ENCODE measurements around the gene BEND5.
A peak's percentile ranks its signal among the peaks of the same experiment; 100 is the strongest.

Gene BEND5

GRCh38 chr1:48776393-48777218 lies at the start of gene BEND5:
BEND5 (minus strand) TSS chr1:48776891; CDS start chr1:48776831, 60 bp downstream.
- Histone ChIP-seq H3K4me1 (ENCODE audit: control insufficient read depth, insufficient read depth, low read length) (peaks cover 12% of the 10 kb centered on the region), H3K27ac (ENCODE audit: low read depth, low read length) (peak within 1 kb of the TSS; percentile 74), H3K4me3 (ENCODE audit: low read length) (peak within 1 kb of the TSS; percentile 83), H3K27me3 (ENCODE audit: control insufficient read depth, insufficient read depth, low read length) (no peaks in the 10 kb centered on the region), H3K9ac (ENCODE audit: low read length) (no peak within 1 kb of the TSS), H3K36me3 (ENCODE audit: control insufficient read depth, insufficient read depth, low read length) (no peaks in the 10 kb centered on the region)

GRCh38 chr1:48823168-48823567 lies 46.5 kb upstream of the BEND5 start:
- H3K36me3 ChIP-seq (ENCODE audit: control insufficient read depth, insufficient read depth, low read length): no peaks in the 10 kb centered on the region
- no peak overlapping the region for H3K27ac ChIP-seq (ENCODE audit: low read depth, low read length)
- peaks cover 3% of the 10 kb centered on the region for H3K27me3 ChIP-seq (ENCODE audit: control insufficient read depth, insufficient read depth, low read length)
- H3K4me1 ChIP-seq (ENCODE audit: control insufficient read depth, insufficient read depth, low read length): no peaks in the 10 kb centered on the region
- H3K9ac ChIP-seq (ENCODE audit: low read length): no peak overlapping the region
- no peak overlapping the region for H3K4me3 ChIP-seq (ENCODE audit: low read length)

DNA sequence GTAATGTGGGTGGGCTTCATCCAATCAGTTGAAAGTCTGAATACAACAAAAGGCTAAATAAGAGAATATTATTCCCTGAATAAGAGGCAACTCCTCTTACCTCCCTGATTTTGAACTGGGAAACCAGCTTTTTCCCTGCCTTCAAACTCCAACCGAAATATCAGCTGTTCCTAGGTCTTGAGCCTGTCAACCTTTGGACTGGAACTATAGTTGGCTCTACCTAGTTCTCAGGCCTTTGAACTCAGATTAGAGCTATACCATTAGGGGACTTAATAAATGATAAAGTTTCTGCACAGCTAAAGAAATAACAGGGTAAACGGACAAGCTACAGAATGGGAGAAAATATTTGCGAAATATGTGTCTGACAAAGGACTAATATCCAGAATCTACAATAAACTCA lies 43.8 kb upstream of the BEND5 start:
- Histone ChIP-seq H3K27ac (ENCODE audit: low read depth, low read length) (no peak overlapping the region), H3K9ac (ENCODE audit: low read length) (no peak overlapping the region), H3K36me3 (ENCODE audit: control insufficient read depth, insufficient read depth, low read length) (no peaks in the 10 kb centered on the region), H3K27me3 (ENCODE audit: control insufficient read depth, insufficient read depth, low read length) (peaks cover under 1% of the 10 kb centered on the region), H3K4me3 (ENCODE audit: low read length) (no peak overlapping the region), H3K4me1 (ENCODE audit: control insufficient read depth, insufficient read depth, low read length) (no peaks in the 10 kb centered on the region)

DNA sequence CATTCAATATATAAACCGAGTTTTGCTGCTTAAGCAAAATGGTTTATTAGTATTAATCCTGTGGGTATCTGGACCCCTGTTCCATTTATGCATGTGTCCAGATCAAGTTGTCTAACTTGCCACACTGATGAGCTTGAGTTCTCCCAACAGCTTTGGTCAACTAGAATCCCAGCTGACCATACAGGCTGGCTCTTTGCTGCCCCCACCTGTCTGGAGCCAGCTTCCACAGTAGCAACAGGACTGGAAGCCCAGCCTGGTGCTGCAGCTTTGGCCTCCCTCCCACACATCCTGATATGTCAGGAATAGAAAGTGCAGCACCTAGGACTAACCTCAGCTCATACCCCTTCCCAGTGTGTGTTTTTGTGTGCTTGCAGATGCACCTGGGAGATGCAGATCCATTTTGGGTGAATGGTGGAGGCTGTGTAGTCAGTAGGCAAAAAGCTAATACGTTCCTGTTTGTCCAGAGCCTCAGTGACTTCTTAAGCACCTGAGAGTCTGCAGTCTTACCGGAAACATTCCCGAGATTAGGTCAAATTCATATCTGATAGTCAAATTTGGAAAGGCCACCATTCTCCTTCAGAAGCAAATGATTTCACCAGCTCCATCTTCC lies 40.9 kb upstream of the BEND5 start:
- no peaks in the 10 kb centered on the region for H3K4me1 ChIP-seq (ENCODE audit: control insufficient read depth, insufficient read depth, low read length)
- no peaks in the 10 kb centered on the region for H3K27me3 ChIP-seq (ENCODE audit: control insufficient read depth, insufficient read depth, low read length)
- H3K9ac ChIP-seq (ENCODE audit: low read length): no peak overlapping the region
- no peak overlapping the region for H3K4me3 ChIP-seq (ENCODE audit: low read length)
- no peak overlapping the region for H3K27ac ChIP-seq (ENCODE audit: low read depth, low read length)
- no peaks in the 10 kb centered on the region for H3K36me3 ChIP-seq (ENCODE audit: control insufficient read depth, insufficient read depth, low read length)

DNA sequence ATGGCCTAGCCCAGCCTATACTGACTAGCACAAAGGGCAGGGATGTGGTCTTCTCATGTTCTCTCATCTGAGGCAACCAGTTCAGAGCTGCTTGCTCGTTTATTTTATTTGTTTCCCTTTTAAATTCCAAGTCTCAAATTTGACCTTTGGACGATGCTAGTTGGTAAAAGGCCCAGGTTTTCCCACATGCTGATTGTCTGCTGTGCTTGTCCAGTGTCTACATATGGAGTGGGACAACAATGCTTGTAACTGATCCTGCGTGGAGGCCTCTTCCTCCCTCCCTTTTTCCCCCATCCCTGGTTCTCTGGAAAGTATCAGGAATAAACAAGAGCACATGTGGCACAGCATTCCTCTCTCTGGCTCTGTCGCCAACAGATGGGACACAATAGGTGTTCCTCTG lies 34.0 kb upstream of the BEND5 start:
- Histone ChIP-seq H3K27me3 (ENCODE audit: control insufficient read depth, insufficient read depth, low read length) (no peaks in the 10 kb centered on the region), H3K36me3 (ENCODE audit: control insufficient read depth, insufficient read depth, low read length) (no peaks in the 10 kb centered on the region), H3K9ac (ENCODE audit: low read length) (no peak overlapping the region), H3K4me3 (ENCODE audit: low read length) (no peak overlapping the region), H3K4me1 (ENCODE audit: control insufficient read depth, insufficient read depth, low read length) (peaks cover 6% of the 10 kb centered on the region), H3K27ac (ENCODE audit: low read depth, low read length) (peak overlapping the region; percentile 18)

DNA sequence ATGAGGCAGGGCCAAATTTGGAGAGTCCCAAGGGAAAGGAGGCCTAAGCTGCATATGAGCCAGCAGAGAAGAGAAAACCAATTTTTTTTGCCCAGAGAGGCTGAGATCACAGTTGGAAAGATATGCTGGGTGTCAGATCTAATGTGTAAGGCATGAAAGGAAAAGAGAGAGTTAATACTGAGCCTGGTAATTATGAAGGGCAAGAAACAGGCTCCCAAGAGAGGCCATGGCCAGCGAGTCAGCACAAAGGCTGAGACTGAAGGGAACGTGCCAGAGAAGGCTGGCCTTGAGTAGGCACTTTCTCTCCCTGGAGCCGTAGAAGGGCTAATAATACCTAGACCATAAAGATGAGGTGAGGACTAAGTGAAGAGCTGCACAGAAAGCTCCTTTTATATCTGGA lies 31.8 kb upstream of the BEND5 start:
- Histone ChIP-seq H3K4me1 (ENCODE audit: control insufficient read depth, insufficient read depth, low read length) (peaks cover 10% of the 10 kb centered on the region), H3K4me3 (ENCODE audit: low read length) (no peak overlapping the region), H3K36me3 (ENCODE audit: control insufficient read depth, insufficient read depth, low read length) (no peaks in the 10 kb centered on the region), H3K27me3 (ENCODE audit: control insufficient read depth, insufficient read depth, low read length) (no peaks in the 10 kb centered on the region), H3K27ac (ENCODE audit: low read depth, low read length) (no peak overlapping the region), H3K9ac (ENCODE audit: low read length) (no peak overlapping the region)

DNA sequence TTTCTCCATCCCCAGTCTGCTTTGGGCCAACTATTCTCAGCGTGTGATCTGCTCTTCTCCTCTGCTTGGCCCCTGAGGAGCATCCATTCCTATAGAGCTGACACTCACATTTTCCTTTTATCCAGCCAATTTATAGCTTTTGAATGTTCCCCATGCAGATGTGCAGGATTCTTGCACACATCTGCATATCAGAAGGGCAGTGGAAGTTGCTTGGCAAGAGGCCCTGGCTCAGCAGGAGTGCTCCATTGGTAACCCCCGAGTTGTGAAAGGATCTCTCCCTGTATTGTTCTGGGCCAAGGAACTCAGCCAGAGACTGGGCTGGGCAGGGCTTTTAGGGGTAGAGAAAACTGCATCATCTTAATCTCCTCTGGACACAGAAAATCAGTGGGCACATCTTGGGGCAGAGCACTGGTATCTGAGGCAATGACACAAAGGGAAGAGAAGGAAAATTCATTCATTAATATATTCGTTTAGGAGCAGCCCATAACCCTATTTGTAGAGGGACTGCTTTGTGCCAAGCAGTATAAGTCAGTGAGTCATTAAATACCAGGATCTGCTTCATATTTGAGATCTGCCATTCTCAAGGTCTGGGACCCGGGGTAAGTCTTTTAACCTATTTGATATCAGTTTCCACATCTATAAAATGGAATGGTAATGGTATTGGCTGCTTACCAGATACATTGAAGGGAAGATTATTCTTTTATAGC lies 31.0 kb upstream of the BEND5 start:
- no peak overlapping the region for H3K9ac ChIP-seq (ENCODE audit: low read length)
- no peak overlapping the region for H3K4me3 ChIP-seq (ENCODE audit: low read length)
- no peak overlapping the region for H3K27ac ChIP-seq (ENCODE audit: low read depth, low read length)
- peaks cover 10% of the 10 kb centered on the region for H3K4me1 ChIP-seq (ENCODE audit: control insufficient read depth, insufficient read depth, low read length)
- no peaks in the 10 kb centered on the region for H3K36me3 ChIP-seq (ENCODE audit: control insufficient read depth, insufficient read depth, low read length)
- no peaks in the 10 kb centered on the region for H3K27me3 ChIP-seq (ENCODE audit: control insufficient read depth, insufficient read depth, low read length)

DNA sequence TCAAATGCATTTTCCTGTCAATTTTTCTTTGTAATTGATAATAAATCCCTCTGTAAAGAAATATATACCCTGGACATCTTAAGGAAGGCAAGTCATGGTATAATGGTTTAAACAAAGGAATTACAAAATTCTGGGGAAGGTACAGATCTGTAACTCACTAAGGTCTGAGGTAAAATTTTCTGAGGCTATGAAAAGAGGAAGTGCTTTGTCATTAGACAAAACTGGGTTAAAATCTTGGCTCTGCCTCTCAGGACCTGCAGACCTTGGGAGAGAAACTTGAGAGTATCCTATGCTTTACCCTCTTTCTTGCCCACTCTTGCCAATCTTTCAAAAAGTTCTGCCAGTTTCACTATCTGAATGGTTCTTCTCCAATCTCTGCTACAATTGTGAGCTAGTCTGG lies 26.8 kb upstream of the BEND5 start:
- Histone ChIP-seq H3K27me3 (ENCODE audit: control insufficient read depth, insufficient read depth, low read length) (no peaks in the 10 kb centered on the region), H3K9ac (ENCODE audit: low read length) (no peak overlapping the region), H3K4me3 (ENCODE audit: low read length) (no peak overlapping the region), H3K27ac (ENCODE audit: low read depth, low read length) (no peak overlapping the region), H3K36me3 (ENCODE audit: control insufficient read depth, insufficient read depth, low read length) (no peaks in the 10 kb centered on the region), H3K4me1 (ENCODE audit: control insufficient read depth, insufficient read depth, low read length) (peaks cover 4% of the 10 kb centered on the region)

- Histone ChIP-seq H3K4me1 (ENCODE audit: control insufficient read depth, insufficient read depth, low read length) (peaks cover 6% of the 10 kb centered on the region), H3K27me3 (ENCODE audit: control insufficient read depth, insufficient read depth, low read length) (no peaks in the 10 kb centered on the region), H3K9ac (ENCODE audit: low read length) (no peak overlapping the region), H3K27ac (ENCODE audit: low read depth, low read length) (no peak overlapping the region), H3K4me3 (ENCODE audit: low read length) (no peak overlapping the region), H3K36me3 (ENCODE audit: control insufficient read depth, insufficient read depth, low read length) (no peaks in the 10 kb centered on the region)
Measured at GRCh38 chr1:48794816-48795215, 18.1 kb upstream of the BEND5 start.

GRCh38 chr1:48793863-48794262 lies 17.2 kb upstream of the BEND5 start:
- H3K27me3 ChIP-seq (ENCODE audit: control insufficient read depth, insufficient read depth, low read length): no peaks in the 10 kb centered on the region
- H3K36me3 ChIP-seq (ENCODE audit: control insufficient read depth, insufficient read depth, low read length): no peaks in the 10 kb centered on the region
- no peak overlapping the region for H3K4me3 ChIP-seq (ENCODE audit: low read length)
- H3K27ac ChIP-seq (ENCODE audit: low read depth, low read length): no peak overlapping the region
- no peak overlapping the region for H3K9ac ChIP-seq (ENCODE audit: low read length)
- H3K4me1 ChIP-seq (ENCODE audit: control insufficient read depth, insufficient read depth, low read length): peaks cover 10% of the 10 kb centered on the region

DNA sequence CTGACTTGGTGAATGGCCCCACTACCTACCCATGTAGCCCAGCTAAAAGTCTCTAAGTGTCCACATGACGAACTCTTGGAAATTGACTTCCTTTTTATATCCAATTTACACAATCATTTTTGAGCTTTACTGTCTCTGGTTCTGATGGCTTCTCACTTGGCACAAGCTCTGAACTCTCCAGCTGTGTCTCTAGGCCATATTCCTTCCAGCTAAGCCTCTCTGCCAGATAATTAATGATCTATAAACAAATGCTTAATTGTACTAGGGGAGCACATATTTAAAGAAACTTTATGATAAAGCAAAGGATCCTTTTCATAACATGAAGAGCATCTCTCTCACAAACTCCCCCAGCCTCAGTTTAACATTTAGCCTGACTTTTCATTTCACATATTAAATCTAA lies 16.3 kb upstream of the BEND5 start:
- Histone ChIP-seq H3K4me3 (ENCODE audit: low read length) (no peak overlapping the region), H3K36me3 (ENCODE audit: control insufficient read depth, insufficient read depth, low read length) (no peaks in the 10 kb centered on the region), H3K9ac (ENCODE audit: low read length) (no peak overlapping the region), H3K27me3 (ENCODE audit: control insufficient read depth, insufficient read depth, low read length) (no peaks in the 10 kb centered on the region), H3K4me1 (ENCODE audit: control insufficient read depth, insufficient read depth, low read length) (peaks cover 10% of the 10 kb centered on the region), H3K27ac (ENCODE audit: low read depth, low read length) (no peak overlapping the region)

GRCh38 chr1:48790397-48790796 lies 13.7 kb upstream of the BEND5 start:
- peaks cover 10% of the 10 kb centered on the region for H3K4me1 ChIP-seq (ENCODE audit: control insufficient read depth, insufficient read depth, low read length)
- H3K27me3 ChIP-seq (ENCODE audit: control insufficient read depth, insufficient read depth, low read length): no peaks in the 10 kb centered on the region
- H3K36me3 ChIP-seq (ENCODE audit: control insufficient read depth, insufficient read depth, low read length): no peaks in the 10 kb centered on the region
- H3K27ac ChIP-seq (ENCODE audit: low read depth, low read length): peak overlapping the region; percentile 48
- H3K9ac ChIP-seq (ENCODE audit: low read length): no peak overlapping the region
- H3K4me3 ChIP-seq (ENCODE audit: low read length): no peak overlapping the region
